ENCODE measurements around the gene KIAA1217.

- no peak for TF ChIP-seq POLR2A (IDR thresholded peaks at IDR 0.05; ENCODE audit: low read length)
- no peak for TF ChIP-seq GATA1 (IDR thresholded peaks at IDR 0.05; ENCODE audit: low read depth, low read length)
Observed at GRCh38 chr10:24494777-24495176, 285.8 kb downstream of the KIAA1217 start.
